GM20000 (cell line): ENCODE results near the gene BCAM.

ENCODE experiments used
- DNase-seq: peaks from one replicate; pipeline ENCODE4 v3.0.0; 2012; ENCODE audit warnings: low spot score
- CTCF ChIP-seq: IDR thresholded peaks from 2 replicates; pipeline ENCODE4 v1.5.1; 2012; ENCODE audit warnings: mild to moderate bottlenecking, control low read depth; ENCODE audit errors: extremely low read depth, missing control alignments

The BCAM gene

GRCh38 chr19:44794610-44795009 is 14.3 kb upstream of the BCAM start:
- TF ChIP-seq CTCF: no peak
- no peak for DNase-seq

GRCh38 chr19:44795398-44795987 is 13.4 kb upstream of the BCAM start:
- TF ChIP-seq CTCF: no peak
- DNase-seq: no peak

GRCh38 chr19:44796701-44797115 is 12.2 kb upstream of the BCAM start:
- TF ChIP-seq CTCF: no peak
- DNase-seq: no peak

- DNase-seq: no peak
- no peak for TF ChIP-seq CTCF
Measured at GRCh38 chr19:44799627-44800346, 9.1 kb upstream of the BCAM start.

GRCh38 chr19:44800461-44800860 is 8.4 kb upstream of the BCAM start:
- peak; percentile 97 for TF ChIP-seq CTCF
- peak; percentile 91 for DNase-seq

- DNase-seq: no peak
- TF ChIP-seq CTCF: no peak
Measured at GRCh38 chr19:44803442-44804428, 5.2 kb upstream of the BCAM start.

GRCh38 chr19:44806291-44806690 is 2.6 kb upstream of the BCAM start:
- TF ChIP-seq CTCF: no peak
- DNase-seq: no peak
